Gastrocnemius medialis (tissue), 4 donors: ENCODE results near the gene SELENOI. TPM values are rescaled to one million over a fixed set of nuclear protein-coding genes. Genes with fewer than 3 reads are reported as not detected.
"Not testable (repeated sequence)": the region's sequence is repeated elsewhere in the genome, so short reads cannot be mapped to it uniquely, and the experiment has no call there.

Source experiments
- ATAC-seq, 2 donors: fragments of 150-250 bp; one replicate each; pipeline ENCODE4 v1.9.1; 2016
- DNase-seq, 2 donors: peaks; one replicate each; pipeline ENCODE4 v3.0.0-alpha.2; 2019
- H3K27ac ChIP-seq, 4 donors: fragments of 200-600 bp; sonication (generic); 1 replicate in 1 of 4; 2 replicates in 3 of 4; pipeline ENCODE4 v1.5.1; 2016 to 2018; ENCODE audit warnings: mild to moderate bottlenecking in 2 of 4, moderate library complexity in 1 of 4
- H3K27me3 ChIP-seq, 3 donors: fragments of 200-600 bp; sonication (generic) in 2 of 3; 1 replicate in 1 of 3; 2 replicates in 2 of 3; pipeline versions ENCODE4 v1.5.1 to v1.6.0; 2016 to 2019; ENCODE audit warnings: mild to moderate bottlenecking in 1 of 3, moderate library complexity in 1 of 3
- H3K36me3 ChIP-seq, 2 donors: fragments of 200-600 bp; sonication (generic) in 1 of 2; one replicate each; pipeline ENCODE4 v1.5.1; 2017 to 2018
- H3K4me1 ChIP-seq, 2 donors: fragments of 200-600 bp; sonication (generic) in 1 of 2; one replicate each; pipeline ENCODE4 v1.5.1; 2016 to 2017; ENCODE audit warnings: mild to moderate bottlenecking in 2 of 2
- H3K4me3 ChIP-seq, 4 donors: fragments of 200-600 bp; sonication (generic) in 3 of 4; 1 replicate in 1 of 4; 2 replicates in 3 of 4; pipeline ENCODE4 v1.5.1; 2016 to 2019; ENCODE audit warnings: mild to moderate bottlenecking in 2 of 4
- H3K9me3 ChIP-seq, 3 donors: fragments of 200-600 bp; sonication (generic) in 2 of 3; 1 replicate in 1 of 3; 2 replicates in 2 of 3; pipeline ENCODE4 v1.5.1; 2016 to 2019
- CTCF ChIP-seq, 5 experiments: fragments of 450-650 bp in 3 of 5; fragments of 200-600 bp in 2 of 5; sonication (generic) in 2 of 5; IDR thresholded peaks in 4 of 5; conservative IDR thresholded peaks in 1 of 5; 1 replicate in 4 of 5; 2 replicates in 1 of 5; pipeline ENCODE4 v1.5.1; 2016 to 2019; ENCODE audit warnings: antibody characterized with exemption in 5 of 5, mild to moderate bottlenecking in 3 of 5, moderate library complexity in 3 of 5
- POLR2A ChIP-seq, 2 donors: fragments of 450-650 bp; IDR thresholded peaks; one replicate each; pipeline ENCODE4 v1.6.1; 2017; ENCODE audit warnings: antibody characterized with exemption in 2 of 2, mild to moderate bottlenecking in 2 of 2, moderate library complexity in 2 of 2
- in situ Hi-C, 4 donors: fragments of 200-750 bp; cut with MboI; loops; one replicate each; pipeline versions ENCODE4 v1.15.0 to v1.8.0; 2017; ENCODE audit warnings: low sequenced_read_pairs in 4 of 4
- intact Hi-C: fragments of 100-400 bp; cut with DNase I; formaldehyde crosslinking; loops from one replicate; pipeline ENCODE4 v1.15.1; 2023; ENCODE audit warnings: low total_unique reads
- total RNA-seq, 4 donors: library from RNA; depleted of rRNA; stranded (reverse); fragments of >200 nt; gene quantifications; one replicate each; pipeline versions ENCODE4 v1.1.0 to v1.2.3, GENCODE V29; 2016

The SELENOI gene
- total RNA-seq, 4 donors from 2014 or later = 8.5 to 30.6 (median 17.0) TPM

GRCh38 chr2:26316041-26316440 is 29.9 kb upstream of the SELENOI start:
- in situ Hi-C loops = no loop called here
- no peak for TF ChIP-seq CTCF (IDR thresholded peaks at IDR 0.05 in 4 of 5, conservative IDR thresholded peaks at IDR 0.05 in 1 of 5)
- no peak for TF ChIP-seq POLR2A (IDR thresholded peaks at IDR 0.05)

DNA sequence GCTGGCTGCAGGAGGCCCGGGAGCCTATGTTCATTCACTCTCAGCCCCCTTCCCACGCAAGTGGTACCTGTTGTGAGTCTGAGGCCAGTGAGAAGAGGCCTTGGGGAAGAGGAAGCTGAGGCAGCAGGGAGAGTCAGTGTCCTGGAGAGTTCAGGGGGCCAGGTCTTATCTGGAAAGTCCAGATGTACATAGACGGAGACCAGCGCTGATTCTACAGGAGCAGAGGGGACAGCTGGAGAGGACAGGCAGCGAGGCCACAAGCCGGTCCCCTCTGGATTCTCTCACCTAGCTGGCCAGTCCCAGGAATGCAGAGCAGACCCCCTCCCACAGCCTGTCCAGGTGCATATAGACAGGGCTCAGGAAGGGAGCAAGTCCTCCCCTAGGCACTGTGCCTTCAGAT is 29.1 kb upstream of the SELENOI start:
- ATAC-seq = no peak
- intact Hi-C loops = no loop called here
- no peaks in the 10 kb centered on the region for H3K27me3 ChIP-seq
- no peaks in the 10 kb centered on the region for H3K4me1 ChIP-seq
- no peaks in the 10 kb centered on the region for H3K36me3 ChIP-seq
- no peaks in the 10 kb centered on the region for H3K9me3 ChIP-seq
- no peak overlapping the region for H3K4me3 ChIP-seq
- no peak for DNase-seq
- TF ChIP-seq POLR2A (IDR thresholded peaks at IDR 0.05) (no peak), CTCF (IDR thresholded peaks at IDR 0.05 in 4 of 5, conservative IDR thresholded peaks at IDR 0.05 in 1 of 5) (no peak)
- in situ Hi-C loops = no loop called here
- no peak overlapping the region for H3K27ac ChIP-seq

More at GRCh38 chr2:26316041-26316440, 29.9 kb upstream of the SELENOI start:
- H3K4me3 ChIP-seq = no peak overlapping the region
- no peak for ATAC-seq
- DNase-seq = no peak
- intact Hi-C loops = no loop called here
- H3K36me3 ChIP-seq = no peaks in the 10 kb centered on the region
- H3K27me3 ChIP-seq = no peaks in the 10 kb centered on the region
- H3K9me3 ChIP-seq = no peaks in the 10 kb centered on the region
- no peaks in the 10 kb centered on the region for H3K4me1 ChIP-seq
- H3K27ac ChIP-seq = no peak overlapping the region

GRCh38 chr2:26317377-26318105 is 28.4 kb upstream of the SELENOI start:
- H3K36me3 ChIP-seq = no peaks in the 10 kb centered on the region
- H3K4me3 ChIP-seq = no peak overlapping the region
- no peaks in the 10 kb centered on the region for H3K9me3 ChIP-seq
- DNase-seq (no peak), ATAC-seq (no peak)
- no peaks in the 10 kb centered on the region for H3K4me1 ChIP-seq
- no peak for TF ChIP-seq POLR2A (IDR thresholded peaks at IDR 0.05)
- no peak for TF ChIP-seq CTCF (IDR thresholded peaks at IDR 0.05 in 4 of 5, conservative IDR thresholded peaks at IDR 0.05 in 1 of 5)
- intact Hi-C loops = no loop called here
- no peak overlapping the region for H3K27ac ChIP-seq
- H3K27me3 ChIP-seq = no peaks in the 10 kb centered on the region
- in situ Hi-C loops = no loop called here

DNA sequence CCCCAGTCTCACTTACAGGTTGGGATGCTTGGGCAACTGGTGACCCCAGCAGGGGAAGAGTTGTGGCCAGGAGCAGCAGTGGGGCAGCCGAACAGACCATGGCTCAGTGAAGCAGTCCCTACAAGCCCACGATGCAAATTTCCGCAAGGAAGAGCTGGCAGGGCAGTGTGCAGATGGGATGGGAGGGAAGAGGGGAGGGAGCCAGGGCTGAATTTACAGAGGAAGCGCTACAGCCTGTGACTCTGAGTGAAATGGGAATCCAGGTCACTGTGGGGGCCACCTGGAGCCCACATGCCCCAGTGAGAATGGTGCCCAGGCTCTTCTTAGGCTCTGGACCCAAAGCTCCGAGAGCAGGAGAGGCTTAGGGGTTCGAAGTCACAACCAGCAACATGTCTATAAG is 27.0 kb upstream of the SELENOI start:
- Histone ChIP-seq H3K36me3 (no peaks in the 10 kb centered on the region), H3K9me3 (no peaks in the 10 kb centered on the region), H3K27me3 (no peaks in the 10 kb centered on the region), H3K4me3 (no peak overlapping the region), H3K4me1 (no peaks in the 10 kb centered on the region), H3K27ac (no peak overlapping the region)
- in situ Hi-C loops = no loop called here
- ATAC-seq (no peak), DNase-seq (no peak)
- TF ChIP-seq POLR2A (IDR thresholded peaks at IDR 0.05) (no peak), CTCF (IDR thresholded peaks at IDR 0.05 in 4 of 5, conservative IDR thresholded peaks at IDR 0.05 in 1 of 5) (no peak)
- intact Hi-C loops = no loop called here

DNA sequence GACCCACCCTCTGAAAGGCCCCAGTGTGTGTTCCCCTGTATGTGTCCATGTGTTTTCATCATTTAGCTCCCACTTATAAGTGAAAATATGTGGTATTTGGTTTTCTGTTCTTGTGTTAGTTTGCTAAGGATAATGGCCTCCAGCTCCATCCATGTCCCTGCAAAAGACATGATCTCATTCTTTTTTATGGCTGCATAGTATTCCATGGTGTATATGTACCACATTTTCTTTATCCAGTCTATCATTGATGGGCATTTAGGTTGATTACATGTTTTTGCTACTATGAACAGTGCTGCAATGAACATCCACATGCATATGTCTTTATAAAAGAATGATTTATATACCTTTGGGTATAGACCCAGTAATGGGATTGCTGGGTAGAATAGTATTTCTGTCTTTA is 21.5 kb upstream of the SELENOI start:
- intact Hi-C loops, in situ Hi-C loops, H3K9me3 ChIP-seq, DNase-seq, H3K36me3 ChIP-seq, H3K4me1 ChIP-seq, ATAC-seq, H3K4me3 ChIP-seq, H3K27ac ChIP-seq, H3K27me3 ChIP-seq: not testable (repeated sequence)
